Stomach (tissue), 4 donors: ENCODE results near the gene RREB1.

Experiments
- CTCF ChIP-seq, 7 experiments: fragments of 450-650 bp in 4 of 7; fragments of 200-600 bp in 3 of 7; sonication (generic) in 3 of 7; IDR thresholded peaks; one replicate each; pipeline ENCODE4 v1.5.1; 2016 to 2019; ENCODE audit warnings: antibody characterized with exemption in 7 of 7, control low read depth in 2 of 7, mild to moderate bottlenecking in 1 of 7
- POLR2AphosphoS5 ChIP-seq, 3 donors: sonication (generic); formaldehyde crosslinking; IDR thresholded peaks; one replicate each; pipeline ENCODE4 v1.6.1; 2016; ENCODE audit warnings: antibody characterized with exemption in 3 of 3

- peak in 2 of 3 donors; percentile 23 to 77 for TF ChIP-seq POLR2AphosphoS5 (IDR thresholded peaks at IDR 0.05)
- peak in 5 of 7 experiments; percentile 58 to 82 (median 66) for TF ChIP-seq CTCF (IDR thresholded peaks at IDR 0.05)
Measured at GRCh38 chr6:7238900-7239589, 131.3 kb downstream of the RREB1 start.
